OCI-LY7 (cell line): Measurements from ENCODE around the gene IMMP2L. TPM values are rescaled to one million over a fixed set of nuclear protein-coding genes. Genes with fewer than 3 reads are reported as not detected.

ENCODE experiments used
- BruUV-seq: library from RNA; stranded (reverse); fragments of 400-500 nt; replicated peaks from 2 replicates; lab custom pipeline; 2021; lab: Mats Ljungman, UMichigan
- CTCF ChIA-PET: fragments of 300-600 bp; sonication (Branson Sonifier 250); formaldehyde crosslinking; loops from one replicate; lab custom pipeline; 2022; ENCODE audit warnings: antibody characterized with exemption; ENCODE audit not compliant: unreplicated experiment; lab: Charles Lee
- POLR2A ChIA-PET: fragments of 300-600 bp; sonication (Branson Sonifier 250); formaldehyde crosslinking; loops from one replicate; lab custom pipeline; 2022; ENCODE audit warnings: antibody characterized with exemption; lab: Charles Lee
- DNase-seq: peaks from one replicate; pipeline ENCODE4 v3.0.0-alpha.2; 2015; ENCODE audit warnings: low spot score
- H2AFZ ChIP-seq: fragments of 200-600 bp; sonication (generic), shearing (Covaris generic); 2 replicates; pipeline ENCODE4 v1.6.1; 2014; ENCODE audit warnings: mild to moderate bottlenecking, antibody characterized with exemption, low read length, moderate library complexity
- H3K27ac ChIP-seq: fragments of 200-600 bp; sonication (generic); 2 replicates; pipeline ENCODE4 v1.5.1; 2014; ENCODE audit warnings: mixed run types, low read depth, mild to moderate bottlenecking, moderate library complexity, low read length, inconsistent platforms; ENCODE audit not compliant: poor library complexity, severe bottlenecking
- H3K36me3 ChIP-seq: fragments of 200-600 bp; sonication (generic); 2 replicates; pipeline ENCODE4 v1.6.1; 2014; ENCODE audit warnings: mild to moderate bottlenecking, antibody characterized with exemption, low read length, moderate library complexity, mixed read lengths; ENCODE audit not compliant: insufficient read depth
- H3K4me1 ChIP-seq: fragments of 200-600 bp; sonication (generic); 2 replicates; pipeline ENCODE4 v1.5.1; 2014; ENCODE audit warnings: mild to moderate bottlenecking, low read length; ENCODE audit not compliant: insufficient read depth, poor library complexity, severe bottlenecking
- H3K4me2 ChIP-seq: fragments of 200-600 bp; sonication (generic); 2 replicates; pipeline ENCODE4 v1.6.1; 2014; ENCODE audit warnings: mild to moderate bottlenecking, low read length
- H3K4me3 ChIP-seq: fragments of 200-600 bp; sonication (generic); 2 replicates; pipeline ENCODE4 v1.5.1; 2014; ENCODE audit warnings: mild to moderate bottlenecking, low read depth, low read length; ENCODE audit not compliant: poor library complexity, severe bottlenecking
- H3K79me2 ChIP-seq: fragments of 200-600 bp; sonication (generic); 2 replicates; pipeline ENCODE4 v1.6.1; 2016; ENCODE audit warnings: low read depth, mild to moderate bottlenecking, low read length, moderate library complexity, mixed read lengths; ENCODE audit not compliant: insufficient read depth
- H3K9me2 ChIP-seq: fragments of 200-600 bp; sonication (generic); 2 replicates; pipeline ENCODE4 v1.6.1; 2016; ENCODE audit warnings: mild to moderate bottlenecking, low read length, mixed read lengths; ENCODE audit not compliant: insufficient read depth
- H3K9me3 ChIP-seq: fragments of 200-600 bp; sonication (generic); 2 replicates; pipeline ENCODE4 v1.6.1; 2014; ENCODE audit warnings: mild to moderate bottlenecking, mixed run types, low read length, mixed read lengths
- H4K20me1 ChIP-seq: fragments of 200-600 bp; sonication (generic); 2 replicates; pipeline ENCODE4 v1.6.1; 2014; ENCODE audit warnings: mild to moderate bottlenecking, antibody characterized with exemption, low read length, moderate library complexity, mixed read lengths; ENCODE audit not compliant: insufficient read depth
- EZH2phosphoT487 ChIP-seq: fragments of 200-600 bp; sonication (generic); IDR thresholded peaks from 2 replicates; pipeline ENCODE4 v1.6.1; 2018; ENCODE audit warnings: low read depth, borderline replicate concordance, mild to moderate bottlenecking, mixed run types, antibody characterized with exemption, low read length, moderate library complexity, mixed read lengths
- intact Hi-C: fragments of 100-400 bp; cut with micrococcal nuclease; formaldehyde crosslinking; loops from one replicate; pipeline ENCODE4 v1.10.0; 2022; ENCODE audit not compliant: unreplicated experiment
- total RNA-seq, 2 experiments: library from RNA; depleted of rRNA in 1 of 2; stranded (reverse); fragments of >200 nt in 1 of 2; shearing (Covaris generic) in 1 of 2; gene quantifications; 2 replicates each; pipeline ENCODE4 v1.2.3, GENCODE V29; 2014 to 2022
- TF ChIP-seq, protein P1 (sequence below): fragments of 200-600 bp; sonication (generic); conservative IDR thresholded peaks from 2 replicates; pipeline ENCODE4 v1.5.1; 2014; ENCODE audit warnings: mild to moderate bottlenecking, antibody characterized with exemption, low read length, moderate library complexity, mixed read lengths

IMMP2L gene
- total RNA-seq, 2 experiments from 2014 or later: 8.0 to 25.4 TPM

DNA sequence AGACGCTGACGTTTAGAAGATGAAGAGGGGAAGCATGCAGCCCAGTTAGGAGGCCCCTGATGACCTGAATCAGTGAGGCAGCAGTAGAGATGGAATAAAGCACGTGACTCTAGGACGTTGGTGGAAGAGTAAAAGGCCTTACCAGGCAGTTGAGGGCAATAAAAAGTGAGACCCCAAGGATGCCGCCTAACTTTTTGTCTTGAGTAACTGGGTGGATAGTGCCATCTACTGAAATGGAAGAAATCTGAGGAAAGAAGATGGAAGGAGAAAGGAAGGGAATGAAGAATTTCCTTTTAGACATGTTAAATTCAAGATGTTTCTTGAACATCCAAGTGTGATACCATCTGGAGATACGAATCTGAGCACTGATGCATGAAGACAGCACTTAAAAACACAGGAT, 691.4 kb downstream of the IMMP2L start:
- TF ChIP-seq, protein P1, sequence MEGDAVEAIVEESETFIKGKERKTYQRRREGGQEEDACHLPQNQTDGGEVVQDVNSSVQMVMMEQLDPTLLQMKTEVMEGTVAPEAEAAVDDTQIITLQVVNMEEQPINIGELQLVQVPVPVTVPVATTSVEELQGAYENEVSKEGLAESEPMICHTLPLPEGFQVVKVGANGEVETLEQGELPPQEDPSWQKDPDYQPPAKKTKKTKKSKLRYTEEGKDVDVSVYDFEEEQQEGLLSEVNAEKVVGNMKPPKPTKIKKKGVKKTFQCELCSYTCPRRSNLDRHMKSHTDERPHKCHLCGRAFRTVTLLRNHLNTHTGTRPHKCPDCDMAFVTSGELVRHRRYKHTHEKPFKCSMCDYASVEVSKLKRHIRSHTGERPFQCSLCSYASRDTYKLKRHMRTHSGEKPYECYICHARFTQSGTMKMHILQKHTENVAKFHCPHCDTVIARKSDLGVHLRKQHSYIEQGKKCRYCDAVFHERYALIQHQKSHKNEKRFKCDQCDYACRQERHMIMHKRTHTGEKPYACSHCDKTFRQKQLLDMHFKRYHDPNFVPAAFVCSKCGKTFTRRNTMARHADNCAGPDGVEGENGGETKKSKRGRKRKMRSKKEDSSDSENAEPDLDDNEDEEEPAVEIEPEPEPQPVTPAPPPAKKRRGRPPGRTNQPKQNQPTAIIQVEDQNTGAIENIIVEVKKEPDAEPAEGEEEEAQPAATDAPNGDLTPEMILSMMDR: no peak
- TF ChIP-seq EZH2phosphoT487: no peak
- H2AFZ ChIP-seq: no peak overlapping the region
- no peaks in the 10 kb centered on the region for H3K4me1 ChIP-seq
- no peak overlapping the region for H3K4me2 ChIP-seq
- no peaks in the 10 kb centered on the region for H3K9me2 ChIP-seq
- H3K4me3 ChIP-seq: no peak overlapping the region
- BruUV-seq: no TSS peak
- DNase-seq: no peak
- POLR2A ChIA-PET: no interaction called here
- no peak overlapping the region for H3K27ac ChIP-seq
- intact Hi-C loops: no loop called here
- no peaks in the 10 kb centered on the region for H3K36me3 ChIP-seq
- CTCF ChIA-PET: no interaction called here
- H3K9me3 ChIP-seq: no peaks in the 10 kb centered on the region
- no peaks in the 10 kb centered on the region for H3K79me2 ChIP-seq
- H4K20me1 ChIP-seq: no peaks in the 10 kb centered on the region

DNA sequence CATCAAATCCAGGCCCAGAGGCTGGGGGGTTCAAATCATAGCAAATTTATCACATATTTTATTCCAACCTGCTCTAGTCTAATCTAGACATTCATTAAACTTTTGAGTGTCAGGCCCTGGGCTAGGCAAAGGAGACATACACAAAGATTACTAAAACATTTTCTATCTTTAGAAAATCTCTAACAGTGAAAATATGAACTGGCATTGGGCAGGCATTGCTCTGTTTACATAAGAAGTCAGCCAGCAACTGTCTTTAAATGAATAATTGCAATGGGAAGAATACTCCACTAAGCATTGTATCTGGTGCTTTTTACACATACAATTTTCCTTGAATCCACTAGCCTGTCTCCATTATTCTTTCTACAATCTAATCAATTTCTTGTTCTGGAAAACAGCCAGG, 693.8 kb downstream of the IMMP2L start:
- Histone ChIP-seq H3K36me3 (no peaks in the 10 kb centered on the region), H3K9me3 (no peaks in the 10 kb centered on the region), H3K4me2 (no peak overlapping the region), H3K79me2 (no peaks in the 10 kb centered on the region), H3K9me2 (no peaks in the 10 kb centered on the region), H3K4me3 (no peak overlapping the region), H2AFZ (no peak overlapping the region), H3K4me1 (no peaks in the 10 kb centered on the region), H3K27ac (no peak overlapping the region), H4K20me1 (no peaks in the 10 kb centered on the region)
- no peak for TF ChIP-seq EZH2phosphoT487
- TF ChIP-seq, protein P1: no peak
- no TSS peak for BruUV-seq
- ChIA-PET POLR2A (interaction anchor here (0.6 kb wide), 1 partner anchor 560 kb away, joined by 4 read pairs; no protein-coding TSS in a partner anchor), CTCF (no interaction called here)
- intact Hi-C loops: no loop called here
- DNase-seq: no peak

DNA sequence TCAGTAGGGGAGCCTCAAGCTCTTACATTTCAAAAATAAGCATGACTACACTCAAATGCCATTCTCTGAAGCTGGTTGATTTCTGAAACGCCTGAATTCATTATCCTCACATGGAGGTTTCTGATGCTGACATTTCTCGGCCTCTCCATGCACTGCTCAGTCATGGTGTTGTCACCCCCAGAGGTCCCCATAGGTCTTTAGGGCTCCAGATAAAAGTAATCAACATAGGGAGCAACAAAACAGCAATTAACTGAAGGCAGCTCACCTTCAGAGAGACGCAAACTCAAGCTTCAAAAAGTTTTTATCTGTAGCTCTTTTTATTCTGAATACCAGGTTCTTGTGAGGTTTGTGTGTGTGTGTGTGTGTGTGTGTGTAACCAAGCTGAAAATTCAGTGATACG, 694.5 kb downstream of the IMMP2L start:
- ChIA-PET CTCF (no interaction called here), POLR2A (no interaction called here)
- no peak for DNase-seq
- no TSS peak for BruUV-seq
- Histone ChIP-seq H3K79me2 (no peaks in the 10 kb centered on the region), H4K20me1 (no peaks in the 10 kb centered on the region), H3K9me3 (no peaks in the 10 kb centered on the region), H2AFZ (no peak overlapping the region), H3K9me2 (no peaks in the 10 kb centered on the region), H3K4me1 (no peaks in the 10 kb centered on the region), H3K4me3 (no peak overlapping the region), H3K36me3 (no peaks in the 10 kb centered on the region), H3K27ac (no peak overlapping the region), H3K4me2 (no peak overlapping the region)
- intact Hi-C loops: no loop called here
- TF ChIP-seq, protein P1: no peak
- TF ChIP-seq EZH2phosphoT487: no peak
